GM12865 (cell line): ENCODE data around the gene MACC1.

Experiments
- DNase-seq: peaks from one replicate; pipeline ENCODE4 v3.0.0; 2010; ENCODE audit warnings: low read depth
- H3K4me3 ChIP-seq: 2 replicates; pipeline ENCODE4 v1.5.1; 2011; ENCODE audit warnings: mild to moderate bottlenecking, low read depth, low read length, control low read depth
- CTCF ChIP-seq: IDR thresholded peaks from 2 replicates; pipeline ENCODE4 v1.5.1; 2011; ENCODE audit warnings: low read length, control low read depth, low read depth, inconsistent platforms; ENCODE audit not compliant: insufficient read depth; ENCODE audit errors: missing control alignments

Gene MACC1

GRCh38 chr7:20111821-20112542 lies 105.2 kb downstream of the MACC1 start:
- DNase-seq: no peak
- no peak overlapping the region for H3K4me3 ChIP-seq
- TF ChIP-seq CTCF: no peak

GRCh38 chr7:20107582-20107981 lies 109.6 kb downstream of the MACC1 start:
- DNase-seq: no peak
- no peak for TF ChIP-seq CTCF

GRCh38 chr7:20104696-20105095 lies 112.5 kb downstream of the MACC1 start:
- H3K4me3 ChIP-seq: no peak overlapping the region
- DNase-seq: no peak
- TF ChIP-seq CTCF: no peak

More at GRCh38 chr7:20107582-20107981, 109.6 kb downstream of the MACC1 start:
- no peak overlapping the region for H3K4me3 ChIP-seq

GRCh38 chr7:20102982-20103381 lies 114.2 kb downstream of the MACC1 start:
- DNase-seq: no peak
- no peak for TF ChIP-seq CTCF
- no peak overlapping the region for H3K4me3 ChIP-seq

GRCh38 chr7:20095862-20096261 lies 121.3 kb downstream of the MACC1 start:
- DNase-seq: no peak
- TF ChIP-seq CTCF: no peak
- H3K4me3 ChIP-seq: no peak overlapping the region

- no peak for DNase-seq
- no peak for TF ChIP-seq CTCF
- H3K4me3 ChIP-seq: no peak overlapping the region
Measured at GRCh38 chr7:20095436-20095835, 121.7 kb downstream of the MACC1 start.

- no peak for TF ChIP-seq CTCF
Measured at GRCh38 chr7:20089431-20089830, 127.8 kb downstream of the MACC1 start.

More at GRCh38 chr7:20089431-20089830, 127.8 kb downstream of the MACC1 start:
- DNase-seq: no peak
- H3K4me3 ChIP-seq: no peak overlapping the region
